ENCODE measurements around the gene SSBP2. TPM values are rescaled to one million over a fixed set of nuclear protein-coding genes. Genes with fewer than 3 reads are reported as not detected.
"Not testable (repeated sequence)": the region's sequence is repeated elsewhere in the genome, so short reads cannot be mapped to it uniquely, and the experiment has no call there.

The SSBP2 gene
- total and polyA plus RNA-seq, 7 donors = 9.9 to 89.2 (median 68.7) TPM

DNA sequence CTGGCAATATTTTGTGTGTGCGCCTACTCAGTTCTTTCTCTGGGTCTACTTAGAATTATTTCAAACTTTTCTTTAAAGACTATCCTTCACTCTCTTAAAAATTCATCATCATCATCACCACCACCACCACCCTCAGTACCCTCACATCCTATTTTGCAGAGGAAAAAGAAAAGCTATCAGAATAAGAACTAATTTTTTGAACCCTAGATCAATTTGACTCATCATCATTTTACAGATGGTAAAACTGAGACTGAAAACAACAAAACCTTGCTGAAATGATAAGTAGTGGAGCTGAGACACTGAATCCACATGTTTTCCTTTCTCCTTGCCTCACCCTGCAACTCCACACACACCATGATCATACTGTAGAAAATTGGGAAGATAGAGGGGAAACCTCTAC is 119.3 kb downstream of the SSBP2 start:
- Histone ChIP-seq H3K36me3 (peaks cover 0 to 21% (median 0%) of the 10 kb centered on the region in 4 donors), H3K27me3 (no peaks in the 10 kb centered on the region), H3K4me1 (peaks cover 0 to 9% (median 7%) of the 10 kb centered on the region in 4 donors), H3K4me3 (no peak overlapping the region), H3K27ac (no peak overlapping the region), H3K9me3 (no peaks in the 10 kb centered on the region)
- no peak for DNase-seq
- TF ChIP-seq POLR2AphosphoS5 (IDR thresholded peaks at IDR 0.05) = no peak
- TF ChIP-seq, protein P1, sequence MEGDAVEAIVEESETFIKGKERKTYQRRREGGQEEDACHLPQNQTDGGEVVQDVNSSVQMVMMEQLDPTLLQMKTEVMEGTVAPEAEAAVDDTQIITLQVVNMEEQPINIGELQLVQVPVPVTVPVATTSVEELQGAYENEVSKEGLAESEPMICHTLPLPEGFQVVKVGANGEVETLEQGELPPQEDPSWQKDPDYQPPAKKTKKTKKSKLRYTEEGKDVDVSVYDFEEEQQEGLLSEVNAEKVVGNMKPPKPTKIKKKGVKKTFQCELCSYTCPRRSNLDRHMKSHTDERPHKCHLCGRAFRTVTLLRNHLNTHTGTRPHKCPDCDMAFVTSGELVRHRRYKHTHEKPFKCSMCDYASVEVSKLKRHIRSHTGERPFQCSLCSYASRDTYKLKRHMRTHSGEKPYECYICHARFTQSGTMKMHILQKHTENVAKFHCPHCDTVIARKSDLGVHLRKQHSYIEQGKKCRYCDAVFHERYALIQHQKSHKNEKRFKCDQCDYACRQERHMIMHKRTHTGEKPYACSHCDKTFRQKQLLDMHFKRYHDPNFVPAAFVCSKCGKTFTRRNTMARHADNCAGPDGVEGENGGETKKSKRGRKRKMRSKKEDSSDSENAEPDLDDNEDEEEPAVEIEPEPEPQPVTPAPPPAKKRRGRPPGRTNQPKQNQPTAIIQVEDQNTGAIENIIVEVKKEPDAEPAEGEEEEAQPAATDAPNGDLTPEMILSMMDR (IDR thresholded peaks at IDR 0.05) = no peak
- TF ChIP-seq POLR2A (IDR thresholded peaks at IDR 0.05) = no peak
- intact Hi-C loops (cut with DNase I) = no loop called here
- WGBS, 2 donors = 0 to 100% methylated on average over 1 of the region's 1 CpG

DNA sequence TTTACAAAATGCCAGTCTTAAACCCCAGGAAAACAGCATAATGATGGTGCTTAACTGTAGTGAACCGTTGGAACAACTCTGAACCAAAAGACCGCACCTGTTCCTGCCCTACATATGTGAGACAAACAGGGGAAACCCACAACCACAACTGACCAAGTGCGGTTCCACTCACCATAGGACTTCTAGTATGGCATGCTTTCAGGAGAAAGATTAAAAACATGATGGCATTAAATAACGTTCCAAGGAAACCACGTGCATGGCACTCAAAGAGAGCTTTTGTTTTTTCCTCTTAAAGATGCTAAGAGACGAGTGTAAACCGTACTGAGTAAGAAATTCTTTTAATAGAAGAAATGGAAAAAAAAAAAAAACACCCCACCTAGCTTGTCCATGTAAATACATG is 119.8 kb downstream of the SSBP2 start:
- Histone ChIP-seq H3K9me3 (no peaks in the 10 kb centered on the region), H3K4me1 (peaks cover 0 to 13% (median 10%) of the 10 kb centered on the region in 4 donors), H3K27me3 (no peaks in the 10 kb centered on the region), H3K36me3 (peaks cover 0 to 21% (median 0%) of the 10 kb centered on the region in 4 donors), H3K4me3 (no peak overlapping the region), H3K27ac (no peak overlapping the region)
- intact Hi-C loops (cut with DNase I) = no loop called here
- no peak for DNase-seq
- TF ChIP-seq EP300 (IDR thresholded peaks at IDR 0.05) (no peak), POLR2AphosphoS5 (IDR thresholded peaks at IDR 0.05) (no peak), POLR2A (IDR thresholded peaks at IDR 0.05) (no peak)
- TF ChIP-seq, protein P1 (IDR thresholded peaks at IDR 0.05) = no peak
- WGBS, 2 donors = 43 to 84% methylated on average over 7 of the region's 7 CpGs

DNA sequence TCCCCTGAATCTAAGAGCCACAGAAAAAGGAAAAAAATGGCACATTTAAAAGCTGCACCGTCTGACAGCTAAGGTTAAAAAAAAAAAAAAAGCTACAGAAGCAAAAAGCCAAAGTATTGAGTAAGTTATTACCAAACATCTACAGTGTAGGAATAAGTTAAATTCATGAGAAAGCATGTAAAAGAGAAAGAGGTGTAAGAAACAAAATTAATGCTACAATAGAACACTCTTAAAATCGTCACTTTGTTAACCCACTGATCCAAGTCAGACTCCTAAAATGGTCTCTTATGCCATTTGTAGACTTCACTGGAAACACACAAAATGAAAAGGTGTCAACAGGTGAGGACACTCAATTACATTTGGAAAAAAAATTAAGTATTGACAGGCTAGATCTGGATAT is 120.2 kb downstream of the SSBP2 start:
- Histone ChIP-seq H3K27me3 (no peaks in the 10 kb centered on the region), H3K4me1 (peaks cover 0 to 13% (median 12%) of the 10 kb centered on the region in 4 donors), H3K9me3 (no peaks in the 10 kb centered on the region), H3K27ac (no peak overlapping the region), H3K4me3 (no peak overlapping the region), H3K36me3 (peaks cover 0 to 16% (median 0%) of the 10 kb centered on the region in 4 donors)
- intact Hi-C loops (cut with DNase I) = no loop called here
- WGBS, 2 donors = 58 to 77% methylated on average over 2 of the region's 2 CpGs
- no peak for DNase-seq
- TF ChIP-seq POLR2AphosphoS5 (IDR thresholded peaks at IDR 0.05) (no peak), POLR2A (IDR thresholded peaks at IDR 0.05) (no peak), EP300 (IDR thresholded peaks at IDR 0.05) (no peak)
- TF ChIP-seq, protein P1 (IDR thresholded peaks at IDR 0.05) = no peak

DNA sequence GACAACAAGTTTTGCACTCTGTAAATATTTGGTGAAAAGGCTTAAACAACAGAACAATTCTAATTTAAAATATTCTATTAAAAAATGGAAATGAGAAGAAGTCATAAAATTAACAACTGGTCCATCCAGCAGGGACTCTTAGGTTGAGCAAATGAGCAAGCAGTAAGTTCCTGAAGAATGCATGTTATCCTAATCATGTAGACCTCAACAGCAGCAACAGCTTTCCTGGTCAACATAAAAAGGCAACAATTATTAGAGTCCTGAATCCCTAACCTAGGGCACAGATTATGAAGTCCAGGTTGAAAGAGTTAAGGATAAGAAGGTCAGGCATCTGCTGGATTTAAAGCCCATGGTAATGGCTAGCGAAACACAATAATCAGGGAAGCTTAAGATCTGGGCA is 120.9 kb downstream of the SSBP2 start:
- no peak for DNase-seq
- Histone ChIP-seq H3K9me3 (no peaks in the 10 kb centered on the region), H3K4me1 (peaks cover 0 to 16% (median 12%) of the 10 kb centered on the region in 4 donors), H3K27me3 (no peaks in the 10 kb centered on the region), H3K4me3 (no peak overlapping the region), H3K27ac (no peak overlapping the region), H3K36me3 (peaks cover 0 to 9% (median 0%) of the 10 kb centered on the region in 4 donors)
- intact Hi-C loops (cut with DNase I) = no loop called here
- WGBS, 2 donors = 100% methylated on average over 1 of the region's 1 CpG
- no peak for TF ChIP-seq POLR2A (IDR thresholded peaks at IDR 0.05)
- TF ChIP-seq POLR2AphosphoS5 (IDR thresholded peaks at IDR 0.05) = no peak
- no peak for TF ChIP-seq EP300 (IDR thresholded peaks at IDR 0.05)
- TF ChIP-seq, protein P1 (IDR thresholded peaks at IDR 0.05) = no peak

DNA sequence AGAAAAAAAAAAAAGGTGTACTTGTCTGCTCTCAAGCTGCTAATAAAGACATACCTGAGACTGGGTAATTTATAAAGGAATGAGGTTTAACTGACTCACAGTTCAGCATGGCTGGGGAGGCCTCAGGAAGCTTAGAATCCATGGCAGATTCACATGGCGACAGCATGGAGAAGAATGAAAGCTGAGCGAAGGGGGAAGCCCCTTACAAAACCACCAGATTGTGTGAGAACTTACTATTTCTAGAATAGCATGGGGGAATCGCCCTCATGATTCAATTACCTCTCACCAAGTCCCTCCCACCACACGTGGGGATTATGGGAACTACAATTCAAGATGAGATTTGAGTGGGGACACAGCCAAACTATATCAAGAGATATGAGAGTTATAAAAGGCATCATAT is 122.8 kb downstream of the SSBP2 start:
- H3K27ac ChIP-seq; H3K27me3 ChIP-seq; H3K4me3 ChIP-seq; DNase-seq; H3K9me3 ChIP-seq; H3K36me3 ChIP-seq; intact Hi-C loops (cut with DNase I): not testable (repeated sequence)
- H3K4me1 ChIP-seq = peaks cover 0 to 16% (median 12%) of the 10 kb centered on the region in 4 donors
- 77 to 79% methylated on average over 4 of the region's 4 CpGs for WGBS, 2 donors
